HG02973 (cell line): Measurements from ENCODE around the gene ZNF280A.
"Not testable (repeated sequence)": the region's sequence is repeated elsewhere in the genome, so short reads cannot be mapped to it uniquely, and the experiment has no call there.

ENCODE experiments used
- ATAC-seq: cut with Tn5 transposase; IDR thresholded peaks from one replicate; pipeline ENCODE4 v1.9.1; 2021; ENCODE audit warnings: moderate library complexity; ENCODE audit not compliant: unreplicated experiment

The ZNF280A gene

DNA sequence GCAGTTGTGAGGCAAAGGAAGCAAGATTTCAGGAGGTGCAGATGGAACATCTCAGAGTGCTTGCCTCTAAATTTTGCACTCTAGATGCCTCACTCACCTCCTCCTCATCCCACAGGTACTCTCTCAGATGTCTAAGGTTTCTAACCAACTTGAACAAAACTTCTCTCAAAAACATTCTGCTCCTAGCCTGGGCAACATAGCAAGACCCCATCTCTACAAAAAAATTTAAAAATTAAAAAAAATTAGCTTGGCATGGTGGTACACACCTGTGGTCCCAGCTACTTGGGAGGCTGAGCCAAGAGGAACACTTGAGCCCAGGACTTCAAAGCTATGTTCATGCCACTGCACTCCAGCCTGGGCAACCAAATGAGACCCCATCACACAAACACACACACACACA, 4.2 kb downstream of the ZNF280A start:
- ATAC-seq, result no peak

DNA sequence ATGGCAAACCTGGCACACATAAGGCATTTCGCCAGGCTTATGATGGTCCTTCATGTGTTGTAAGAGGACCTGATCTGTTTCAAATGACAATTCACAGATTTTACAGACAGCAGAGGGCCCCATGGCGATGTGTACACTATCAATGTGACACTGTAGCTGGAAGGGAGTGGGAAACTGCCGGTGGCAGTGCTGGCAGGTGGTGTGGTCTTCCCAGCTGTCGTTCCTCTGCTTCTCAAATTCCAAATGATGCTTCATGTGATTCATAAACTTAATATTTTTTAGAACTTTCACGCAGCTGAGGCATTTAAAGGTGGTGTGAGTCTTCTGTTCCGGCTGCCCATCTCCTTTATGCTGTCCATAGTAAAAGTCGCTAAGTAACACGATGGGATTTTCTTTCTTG, 5.6 kb downstream of the ZNF280A start:
- not testable (repeated sequence) for ATAC-seq

DNA sequence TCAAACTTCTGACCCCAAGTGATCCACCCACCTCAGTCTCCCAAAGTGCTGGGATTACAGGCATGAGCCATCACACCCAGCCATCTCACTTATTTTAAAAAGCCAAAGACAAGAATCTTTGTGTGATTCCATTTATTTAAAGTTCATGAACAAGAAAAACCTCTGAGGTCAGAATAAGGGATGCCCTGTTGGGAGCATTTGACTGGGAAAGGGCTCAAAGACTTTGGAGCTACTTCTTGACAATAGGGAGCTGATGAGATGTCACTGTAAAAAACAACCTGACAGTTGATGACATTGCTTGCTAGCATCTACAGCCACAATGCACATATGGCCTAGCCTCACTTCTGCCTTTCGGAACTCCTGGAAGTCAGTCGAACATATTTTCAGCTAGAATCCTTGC, 6.5 kb downstream of the ZNF280A start:
- no peak for ATAC-seq

DNA sequence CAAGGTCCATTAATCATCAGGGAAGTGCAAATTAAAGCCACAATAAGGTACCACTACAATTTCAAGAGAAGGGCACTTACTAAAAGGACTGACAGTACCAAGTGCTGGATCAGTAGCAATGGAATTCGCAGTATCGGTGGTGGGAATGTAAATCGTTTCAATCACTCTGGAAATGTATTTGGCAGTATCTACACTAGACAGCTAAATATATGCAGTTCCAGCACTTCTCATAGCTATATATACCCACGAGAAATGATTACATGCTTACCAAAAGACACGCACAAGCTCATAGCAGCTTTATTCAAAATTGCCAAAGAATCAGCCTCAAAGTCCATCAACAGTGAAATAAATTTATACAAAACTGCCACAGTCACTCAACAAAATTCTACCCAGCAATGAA, 7.1 kb downstream of the ZNF280A start:
- no peak for ATAC-seq

DNA sequence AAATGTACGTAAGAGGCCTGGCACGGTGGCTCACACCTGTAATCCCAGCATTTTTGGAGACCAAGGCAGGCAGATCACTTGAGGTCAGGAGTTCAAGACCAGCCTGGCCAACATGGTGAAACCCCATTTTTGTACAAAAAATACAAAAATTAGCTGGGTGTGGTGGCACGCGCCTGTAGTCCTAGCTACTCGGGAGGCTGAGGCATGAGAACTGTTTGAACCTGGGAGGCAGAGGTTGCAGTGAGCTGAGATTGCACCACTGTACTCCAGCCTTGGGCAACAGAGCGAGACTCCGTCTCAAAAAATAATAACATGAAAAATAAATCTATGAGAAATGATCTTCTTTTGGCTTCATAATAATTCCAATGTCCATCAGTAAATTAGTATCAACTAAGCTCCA, 9.2 kb downstream of the ZNF280A start:
- ATAC-seq, result not testable (repeated sequence)

DNA sequence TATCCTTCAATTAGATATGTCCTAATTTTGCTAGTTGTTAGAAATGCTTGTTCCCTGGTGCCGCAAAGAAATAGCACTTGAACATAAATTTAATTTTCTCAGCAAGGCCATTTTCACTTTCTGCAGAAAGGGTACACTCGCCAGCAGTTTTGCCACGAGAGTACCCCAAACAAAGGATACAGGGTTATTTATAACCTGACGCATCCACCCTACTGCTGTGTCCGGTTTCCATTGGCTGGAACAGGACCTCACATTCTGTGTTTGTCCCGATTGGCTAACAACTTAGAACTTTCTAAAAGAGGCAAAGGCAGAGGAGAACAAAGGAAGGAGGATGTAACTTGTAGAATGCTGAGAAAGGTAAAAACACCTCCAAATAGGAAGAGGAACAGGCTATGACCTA, 10.2 kb downstream of the ZNF280A start:
- ATAC-seq, result not testable (repeated sequence)

DNA sequence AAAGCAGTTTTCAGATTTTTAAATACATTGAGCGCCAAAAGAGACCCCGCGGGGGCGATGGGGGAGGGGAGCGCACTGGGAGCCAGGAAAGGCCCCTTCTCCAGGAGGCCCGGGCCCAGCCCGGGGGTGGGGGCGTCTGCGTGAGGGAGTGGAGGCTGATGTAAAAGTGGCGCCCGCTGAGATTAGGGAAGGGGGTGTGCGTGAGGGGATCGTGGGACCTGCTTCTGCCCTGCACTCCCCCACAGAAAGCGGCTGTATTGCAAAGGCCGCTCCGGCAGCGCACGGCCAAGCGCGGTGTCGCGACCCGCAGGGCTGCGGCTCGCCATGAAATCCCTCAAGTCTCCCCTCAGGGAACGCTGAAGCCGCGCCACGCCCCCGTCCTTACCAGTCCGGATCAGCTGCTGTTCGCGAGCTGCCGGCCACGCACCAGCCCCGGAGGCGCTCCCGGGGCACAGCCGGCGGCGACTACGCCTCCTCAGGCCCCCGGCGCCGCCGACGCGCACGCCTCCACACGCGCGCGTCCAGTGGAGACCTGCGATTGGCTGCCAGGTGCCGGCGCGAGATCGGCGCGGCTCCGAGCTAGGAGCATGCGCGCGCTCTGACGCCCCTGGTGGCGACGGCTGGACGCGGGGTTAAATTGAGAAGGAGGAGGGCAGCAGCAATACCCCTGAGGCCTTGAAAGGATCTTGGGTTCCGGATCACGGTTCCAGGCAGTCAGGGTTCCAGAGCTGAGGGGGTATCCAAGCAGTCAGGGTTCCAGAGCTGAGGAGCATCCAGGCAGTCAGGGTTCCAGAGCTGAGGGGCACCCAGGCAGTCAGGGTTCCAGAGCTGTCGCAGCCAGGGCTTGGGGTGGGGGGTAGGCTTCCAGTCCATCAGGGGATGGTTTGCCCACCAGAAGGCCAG, 11.5 kb downstream of the ZNF280A start, which contains the start of gene ZNF280B:
TSS of gene ZNF280B (minus strand) at position 469 of the 903 bp plus-strand sequence. CDS start 19,344 bp downstream, outside the sequence.
- peak; percentile 89 for ATAC-seq

DNA sequence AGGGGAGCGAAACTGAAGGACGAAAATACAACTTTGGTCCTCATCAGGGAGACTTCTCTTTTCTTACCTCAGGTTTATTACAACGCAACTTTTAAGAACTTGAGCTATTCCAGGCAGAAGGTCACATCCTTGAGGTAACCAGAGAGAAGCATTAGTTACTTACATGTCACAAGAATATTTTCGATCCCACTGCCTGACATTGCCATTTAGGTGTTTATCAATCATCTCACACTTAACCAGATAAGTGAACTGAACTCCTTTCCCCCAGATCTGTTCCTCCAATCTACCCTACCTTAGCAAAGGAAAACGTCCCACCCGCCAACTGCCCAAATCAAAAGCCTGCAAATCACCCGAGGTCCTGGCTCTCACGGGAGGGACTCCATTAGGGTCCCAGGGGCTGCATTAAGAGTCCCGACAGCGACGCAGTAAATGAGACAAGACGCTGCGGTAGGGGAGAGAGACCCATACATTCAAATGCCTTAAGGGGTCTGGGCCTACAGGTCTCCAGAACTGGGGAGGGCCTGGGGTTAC, 12.3 kb downstream of the ZNF280A start:
- no peak for ATAC-seq

DNA sequence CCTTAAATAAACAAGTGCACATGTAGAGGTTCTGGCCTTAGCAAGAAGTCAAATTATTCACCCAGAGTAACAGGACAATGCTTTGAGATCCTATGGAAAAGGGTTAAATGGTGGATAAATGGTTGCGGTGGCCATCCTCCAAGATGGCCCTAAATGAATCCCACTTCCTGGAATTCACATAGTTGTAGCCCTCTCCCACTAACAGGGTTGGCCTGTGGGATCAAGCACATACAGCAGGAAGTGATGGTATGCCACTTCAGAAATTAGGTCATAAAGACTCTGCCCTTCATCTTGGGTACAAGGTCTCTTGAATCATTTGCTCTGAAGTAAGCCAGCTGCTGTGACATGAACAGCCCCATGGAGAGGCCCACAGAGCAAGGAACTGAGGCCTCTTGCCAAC, 13.3 kb downstream of the ZNF280A start:
- no peak for ATAC-seq

DNA sequence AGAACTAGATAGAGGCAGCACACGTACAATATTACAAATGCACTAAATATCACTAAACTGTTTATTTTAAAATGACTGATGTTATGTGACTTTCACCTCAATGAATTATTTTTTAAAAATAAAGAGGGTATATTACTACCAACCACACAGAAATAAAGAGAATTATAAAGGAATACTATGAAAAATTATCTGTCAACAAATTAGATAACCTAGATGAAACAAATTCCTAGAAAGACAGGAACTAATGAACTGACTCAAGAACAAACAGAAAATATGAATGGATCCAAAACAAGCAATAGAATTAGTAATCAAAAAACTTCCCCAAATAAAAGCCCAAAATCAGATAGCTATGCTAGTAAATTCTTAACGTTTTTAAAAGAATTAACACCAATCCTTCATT, 21.8 kb downstream of the ZNF280A start:
- no peak for ATAC-seq

DNA sequence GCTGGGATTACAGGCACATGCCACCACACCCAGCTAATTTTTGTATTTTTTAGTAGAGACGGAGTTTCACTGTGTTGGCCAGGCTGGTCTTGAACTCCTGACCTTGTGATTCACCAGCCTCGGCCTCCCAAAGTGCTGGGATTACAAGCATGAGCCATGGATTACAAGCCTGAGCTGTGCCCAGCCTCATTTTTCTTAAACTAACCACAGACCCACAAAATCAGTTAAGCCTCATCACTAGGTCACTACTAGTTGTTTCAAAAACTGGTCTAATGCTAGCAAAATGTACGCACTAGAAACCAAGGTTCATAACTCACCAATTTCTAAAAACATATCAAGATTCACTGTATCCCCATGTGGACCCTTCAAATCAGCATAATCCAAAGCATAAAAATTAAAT, 28.5 kb downstream of the ZNF280A start:
- not testable (repeated sequence) for ATAC-seq

DNA sequence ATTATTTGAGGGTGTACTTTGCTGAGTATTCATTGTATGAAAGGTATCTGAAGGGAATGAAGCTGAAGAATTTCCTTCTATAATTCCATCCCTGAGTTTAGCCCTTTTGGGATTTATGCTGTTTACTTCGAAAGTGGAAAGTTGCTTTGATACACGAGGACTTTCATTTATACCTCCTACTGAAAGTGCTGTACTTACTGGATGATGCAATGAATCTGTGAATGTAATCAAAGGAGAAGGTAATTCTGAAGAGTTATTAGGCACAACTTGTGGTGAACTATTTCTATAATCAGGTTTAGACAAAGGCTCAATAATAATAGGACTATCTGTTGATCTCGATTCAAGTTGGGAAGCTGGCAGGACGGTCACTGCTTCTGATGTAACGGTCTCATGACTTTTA, 31.3 kb downstream of the ZNF280A start:
- ATAC-seq, result no peak

DNA sequence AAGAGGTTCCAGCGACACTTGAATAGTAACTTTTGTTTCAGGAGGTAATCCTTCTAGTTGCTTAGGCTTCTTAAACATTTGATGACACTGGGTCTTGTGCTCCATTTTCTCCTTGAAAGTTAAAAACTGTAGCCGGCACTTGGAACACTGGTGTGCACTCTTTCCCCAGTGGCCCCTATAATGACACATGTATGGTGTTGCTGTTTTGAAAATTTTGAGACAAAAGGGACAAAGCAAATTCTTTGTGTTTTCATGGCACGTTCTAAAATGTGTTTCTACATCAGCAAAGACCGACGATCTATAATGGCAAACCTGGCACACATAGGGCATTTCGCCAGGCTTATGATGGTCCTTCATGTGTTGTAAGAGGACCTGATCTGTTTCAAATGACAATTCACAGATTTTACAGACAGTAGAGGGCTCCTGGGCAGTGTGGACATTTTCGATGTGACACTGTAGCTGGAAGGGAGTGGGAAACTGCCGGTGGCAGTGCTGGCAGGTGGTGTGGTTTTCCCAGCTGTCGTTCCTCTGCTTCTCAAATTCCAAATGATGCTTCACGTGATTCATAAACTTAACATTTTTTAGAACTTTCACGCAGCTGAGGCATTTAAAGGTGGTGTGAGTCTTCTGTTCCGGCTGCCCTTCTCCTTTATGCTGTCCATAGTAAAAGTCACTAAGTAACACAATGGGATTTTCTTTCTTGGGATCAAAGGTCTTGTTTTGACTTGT, 32.0 kb downstream of the ZNF280A start:
- ATAC-seq, result no peak

DNA sequence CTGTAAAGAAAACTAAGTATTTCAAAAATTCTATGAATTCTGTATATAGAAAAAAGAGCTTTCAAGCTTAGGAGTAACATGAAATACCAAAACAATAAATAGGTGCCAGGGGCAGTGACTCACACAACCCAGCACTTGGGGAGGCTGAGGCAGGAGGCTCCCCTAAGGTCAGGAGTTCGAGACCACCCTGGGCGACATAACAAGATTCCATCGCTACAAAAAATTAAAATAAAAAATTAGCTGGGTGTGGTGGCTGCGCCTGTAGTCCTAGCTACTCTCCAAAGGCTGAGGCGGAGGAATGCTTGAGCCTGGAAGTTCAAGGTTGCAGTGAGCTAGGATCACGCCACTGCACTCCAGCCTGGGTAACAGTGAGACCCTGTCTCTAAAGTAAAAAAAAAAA, 33.0 kb downstream of the ZNF280A start:
- no peak for ATAC-seq

DNA sequence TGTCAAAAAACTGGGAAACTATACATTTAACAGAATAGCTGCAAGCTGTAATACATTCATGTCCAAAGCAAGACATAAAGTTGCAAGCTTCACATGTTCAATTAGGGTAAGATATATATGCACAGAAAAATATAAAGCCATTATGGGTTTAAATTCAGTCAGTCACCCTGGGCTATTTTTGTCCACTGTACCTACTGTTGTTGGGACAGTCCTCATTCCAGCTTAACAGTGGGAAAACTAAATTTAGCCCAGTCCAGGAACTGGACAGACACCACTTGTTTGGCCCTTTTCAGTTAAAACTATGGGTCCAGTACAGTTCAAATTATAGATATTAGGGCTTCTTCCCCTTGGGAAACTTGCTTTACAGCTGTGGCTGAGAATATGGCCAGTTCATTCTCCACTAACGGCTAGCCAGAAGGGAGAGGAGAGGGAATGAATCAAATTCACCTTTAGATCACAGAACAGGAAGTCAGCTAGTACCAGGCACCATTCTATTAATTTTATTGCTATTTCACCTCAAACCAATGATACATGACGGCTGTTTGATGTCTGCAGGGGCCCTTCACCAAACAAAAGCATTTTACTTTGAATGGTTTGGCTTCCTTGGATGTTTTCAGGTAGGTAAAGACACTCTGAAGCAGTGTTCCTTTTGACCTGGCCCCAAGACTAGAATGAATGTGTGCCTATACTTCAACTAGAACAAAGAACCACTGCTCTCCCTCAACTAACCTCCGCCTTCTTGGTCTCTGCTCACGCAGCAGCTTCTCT, 33.8 kb downstream of the ZNF280A start:
- no peak for ATAC-seq

DNA sequence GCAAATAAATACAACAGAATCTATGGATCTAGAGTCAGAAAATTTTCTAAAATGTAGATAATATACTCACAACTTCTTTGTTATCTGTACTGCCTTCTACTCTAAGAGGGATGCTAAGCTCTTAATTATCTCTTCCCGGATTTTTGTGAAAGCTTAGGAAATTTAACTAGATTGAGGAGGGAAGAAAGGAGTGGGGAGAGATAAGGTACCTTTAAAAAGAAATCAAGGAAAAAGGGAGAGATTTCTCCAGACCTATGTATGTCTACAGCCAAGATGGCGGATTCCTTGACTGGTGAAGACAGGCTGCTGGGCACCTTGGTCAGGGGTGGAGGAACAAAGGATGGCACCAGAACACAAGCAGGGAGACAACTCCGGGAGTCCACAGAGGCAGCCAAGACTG, 34.5 kb downstream of the ZNF280A start:
- no peak for ATAC-seq

DNA sequence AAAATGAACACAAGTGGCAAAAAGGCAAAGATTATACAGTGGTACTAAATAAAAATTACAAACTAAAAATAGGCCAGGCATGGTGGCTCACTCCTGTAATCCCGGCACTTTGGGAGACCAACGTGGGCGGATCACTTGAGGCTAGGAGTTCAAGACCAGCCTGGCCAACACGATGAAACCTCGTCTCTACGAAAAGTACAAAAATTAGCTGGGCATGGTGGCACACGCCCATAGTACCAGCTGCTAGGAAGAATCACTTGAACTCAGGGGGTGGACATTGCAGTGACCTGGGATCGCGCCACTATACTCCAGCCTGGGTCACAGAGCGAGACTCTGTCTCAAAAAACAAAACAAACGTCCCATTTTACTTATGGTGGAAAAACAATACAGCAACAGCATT, 36.0 kb downstream of the ZNF280A start:
- ATAC-seq, result no peak

DNA sequence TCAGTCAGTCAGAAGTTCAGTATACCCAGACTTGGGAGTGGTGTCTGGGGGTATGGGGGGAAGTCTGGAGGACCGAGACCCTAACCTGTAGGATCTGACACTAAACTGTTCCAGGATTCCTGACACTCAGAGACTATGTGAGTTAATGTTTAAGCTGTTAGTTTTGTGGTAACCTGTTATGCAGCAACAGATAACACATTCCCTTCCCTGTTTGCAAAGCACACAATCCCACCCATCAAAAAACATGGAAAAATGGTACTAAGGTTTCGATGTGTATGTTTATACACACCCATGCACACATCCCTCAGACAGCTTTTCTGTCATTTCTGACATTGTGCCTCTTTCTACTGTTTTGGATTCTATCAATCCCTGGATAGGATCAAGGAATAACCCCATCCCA, 39.1 kb downstream of the ZNF280A start:
- ATAC-seq, result no peak

DNA sequence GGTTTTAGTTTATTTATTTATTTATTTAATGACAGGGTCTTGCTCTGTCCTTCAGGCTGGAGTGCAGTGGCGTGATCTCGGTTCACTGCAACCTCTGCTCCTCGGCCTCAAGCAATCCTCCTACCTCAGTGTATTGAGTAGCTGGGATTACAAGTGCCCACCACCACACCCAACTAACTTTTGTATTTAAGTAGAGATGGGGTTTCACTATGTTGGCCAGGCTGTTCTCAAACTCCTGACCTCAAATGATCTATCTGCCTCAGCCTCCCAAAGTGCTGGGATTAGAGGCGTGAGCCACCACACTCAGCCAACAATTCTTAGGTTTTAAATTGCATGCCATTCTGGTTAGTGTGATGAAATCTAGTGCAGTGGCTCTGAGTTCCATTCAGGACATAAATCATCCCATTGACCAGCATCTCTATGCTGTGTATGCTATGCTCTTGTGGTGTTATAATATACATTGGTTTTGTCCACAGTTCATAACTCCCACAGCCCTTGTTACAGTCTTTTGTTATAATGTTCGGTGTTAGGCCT, 40.0 kb downstream of the ZNF280A start:
- ATAC-seq, result no peak

DNA sequence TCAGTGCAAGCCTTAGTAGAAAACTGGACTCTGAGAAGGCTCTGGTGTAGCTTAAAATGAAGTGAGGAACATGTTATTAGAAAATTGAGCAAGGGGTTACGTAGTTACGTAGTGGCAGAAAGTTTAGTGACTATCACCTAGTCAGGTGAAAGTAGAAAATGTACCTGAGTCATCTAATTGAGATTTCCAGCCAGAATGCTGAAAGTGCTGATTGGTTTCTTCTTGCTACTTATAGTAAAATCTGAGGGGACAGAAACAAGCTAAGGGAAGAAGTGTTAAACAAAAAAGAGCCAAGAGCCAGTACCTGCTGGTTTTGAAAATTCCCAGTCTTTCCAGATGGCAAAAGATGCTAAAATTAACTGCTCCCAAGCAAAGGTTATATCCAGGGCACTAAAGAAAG, 41.0 kb downstream of the ZNF280A start:
- no peak for ATAC-seq

DNA sequence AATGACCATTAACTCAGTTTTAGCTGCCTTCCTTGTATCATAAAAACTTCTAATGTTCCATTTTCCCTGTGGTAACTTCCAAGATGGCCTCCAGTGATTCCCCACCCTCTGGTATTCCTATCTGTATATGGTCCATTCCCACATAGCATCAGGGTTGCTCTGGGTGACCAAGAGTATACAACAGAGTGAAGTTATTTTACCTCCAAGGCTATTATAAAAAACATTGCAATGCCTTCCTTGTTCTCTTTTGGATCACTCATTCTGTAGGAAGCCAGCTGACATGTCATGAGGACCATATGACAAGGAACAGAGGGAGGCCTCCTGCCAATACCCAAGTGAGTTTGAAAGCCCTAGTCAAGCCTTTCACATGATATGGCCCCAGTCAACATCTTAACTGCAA, 41.6 kb downstream of the ZNF280A start:
- ATAC-seq, result no peak
